ENCODE results near the gene NRN1L.

NRN1L gene

GRCh38 chr16:67873435-67874370 lies 11.0 kb upstream of the NRN1L start:
- TF ChIP-seq CEBPB (IDR thresholded peaks at IDR 0.05) (no peak), NFIC (IDR thresholded peaks at IDR 0.05) (no peak), USF1 (IDR thresholded peaks at IDR 0.05) (no peak), ZBTB7A (IDR thresholded peaks at IDR 0.05; ENCODE audit: low read depth) (no peak), TCF12 (IDR thresholded peaks at IDR 0.05; ENCODE audit: low read depth) (no peak), MAX (IDR thresholded peaks at IDR 0.05) (no peak), TAF1 (IDR thresholded peaks at IDR 0.05; ENCODE audit: low read depth) (no peak), EP300 (IDR thresholded peaks at IDR 0.05; ENCODE audit: borderline replicate concordance) (no peak), CREB1 (IDR thresholded peaks at IDR 0.05; ENCODE audit: low read depth) (no peak)

- TF ChIP-seq EGR1 (IDR thresholded peaks at IDR 0.05) (no peak), YY1 (IDR thresholded peaks at IDR 0.05; ENCODE audit: low read depth) (no peak), NFIC (IDR thresholded peaks at IDR 0.05) (no peak), TCF12 (IDR thresholded peaks at IDR 0.05; ENCODE audit: low read depth) (no peak), FOXM1 (IDR thresholded peaks at IDR 0.05; ENCODE audit: borderline replicate concordance, low read depth) (no peak), MAX (IDR thresholded peaks at IDR 0.05) (no peak), TEAD4 (IDR thresholded peaks at IDR 0.05) (no peak), TAF1 (IDR thresholded peaks at IDR 0.05; ENCODE audit: low read depth) (no peak), CEBPB (IDR thresholded peaks at IDR 0.05) (no peak), REST (IDR thresholded peaks at IDR 0.05; ENCODE audit: low read depth) (no peak), EP300 (IDR thresholded peaks at IDR 0.05; ENCODE audit: borderline replicate concordance) (no peak), CREB1 (IDR thresholded peaks at IDR 0.05; ENCODE audit: low read depth) (no peak), USF1 (IDR thresholded peaks at IDR 0.05) (no peak), ZBTB7A (IDR thresholded peaks at IDR 0.05; ENCODE audit: low read depth) (no peak), RAD21 (IDR thresholded peaks at IDR 0.05; ENCODE audit: low read depth) (no peak)
Measured at GRCh38 chr16:67874372-67874771, 10.3 kb upstream of the NRN1L start.

GRCh38 chr16:67877064-67877463 lies 7.6 kb upstream of the NRN1L start:
- no peak for TF ChIP-seq CEBPB (IDR thresholded peaks at IDR 0.05)
- no peak for TF ChIP-seq EGR1 (IDR thresholded peaks at IDR 0.05)
- no peak for TF ChIP-seq RAD21 (IDR thresholded peaks at IDR 0.05; ENCODE audit: low read depth)

GRCh38 chr16:67878232-67878631 lies 6.5 kb upstream of the NRN1L start:
- TF ChIP-seq MAX (IDR thresholded peaks at IDR 0.05) = no peak
- TF ChIP-seq ZBTB7A (IDR thresholded peaks at IDR 0.05; ENCODE audit: low read depth) = no peak
- TF ChIP-seq RAD21 (IDR thresholded peaks at IDR 0.05; ENCODE audit: low read depth) = no peak
- TF ChIP-seq YY1 (IDR thresholded peaks at IDR 0.05; ENCODE audit: low read depth) = no peak
- TF ChIP-seq REST (IDR thresholded peaks at IDR 0.05; ENCODE audit: low read depth) = no peak
- no peak for TF ChIP-seq TCF12 (IDR thresholded peaks at IDR 0.05; ENCODE audit: low read depth)
- no peak for TF ChIP-seq EP300 (IDR thresholded peaks at IDR 0.05; ENCODE audit: borderline replicate concordance)
- no peak for TF ChIP-seq CEBPB (IDR thresholded peaks at IDR 0.05)

GRCh38 chr16:67878846-67879245 lies 5.8 kb upstream of the NRN1L start:
- no peak for TF ChIP-seq EP300 (IDR thresholded peaks at IDR 0.05; ENCODE audit: borderline replicate concordance)
- no peak for TF ChIP-seq CEBPB (IDR thresholded peaks at IDR 0.05)
- TF ChIP-seq YY1 (IDR thresholded peaks at IDR 0.05; ENCODE audit: low read depth) = no peak
- no peak for TF ChIP-seq ZBTB7A (IDR thresholded peaks at IDR 0.05; ENCODE audit: low read depth)
- TF ChIP-seq EGR1 (IDR thresholded peaks at IDR 0.05) = no peak
- TF ChIP-seq TEAD4 (IDR thresholded peaks at IDR 0.05) = no peak

GRCh38 chr16:67879462-67879861 lies 5.2 kb upstream of the NRN1L start:
- TF ChIP-seq EGR1 (IDR thresholded peaks at IDR 0.05) = no peak
